SK-N-SH (cell line): Measurements from ENCODE around the gene TIMM17B.

Source experiments
- CTCF ChIP-seq: fragments of 200-600 bp; sonication (generic); IDR thresholded peaks from 2 replicates; pipeline ENCODE4 v1.6.1; 2017; ENCODE audit warnings: antibody characterized with exemption, mild to moderate bottlenecking, moderate library complexity
- JUND ChIP-seq: IDR thresholded peaks from 2 replicates; pipeline ENCODE4 v1.4.0; 2012
- POLR2AphosphoS5 ChIP-seq: IDR thresholded peaks from 2 replicates; pipeline ENCODE4 v1.6.1; 2012; ENCODE audit warnings: low read depth, low read length
- USF2 ChIP-seq: fragments of 150-350 bp; IDR thresholded peaks from 2 replicates; pipeline ENCODE4 v1.6.1; 2017; ENCODE audit warnings: antibody characterized with exemption, low read length, low read depth, borderline replicate concordance

GRCh38 chrX:48910926-48911411 lies 13.4 kb upstream of the TIMM17B start:
- TF ChIP-seq CTCF (no peak), POLR2AphosphoS5 (no peak), JUND (no peak), USF2 (no peak)
